HEK293 (cell line): Measurements from ENCODE around the gene IGFN1.

Source experiments
- CTCF ChIA-PET: fragments of 350-600 bp; formaldehyde crosslinking; extraction: SDS; loops from one replicate; lab custom pipeline; 2021; ENCODE audit warnings: antibody characterized with exemption; lab: Yijun Ruan, JAX
- POLR2A ChIA-PET: fragments of 300-600 bp; formaldehyde crosslinking; extraction: SDS; loops from one replicate; lab custom pipeline; 2020; ENCODE audit warnings: antibody characterized with exemption, inconsistent platforms; lab: Yijun Ruan, JAX
- H3K27ac ChIP-seq: fragments of 200-500 bp; sonication (Bioruptor generic); 2 replicates; pipeline ENCODE4 v1.5.1; 2014; ENCODE audit warnings: low read depth, low read length, control low read depth, inconsistent platforms; ENCODE audit errors: extremely low read depth
- H3K36me3 ChIP-seq, 2 experiments: fragments of 200-500 bp in 1 of 2; sonication (Bioruptor generic) in 1 of 2; 1 replicate in 1 of 2; 2 replicates in 1 of 2; pipeline ENCODE4 v1.5.1; 2014 to 2017; ENCODE audit warnings: inconsistent platforms in 2 of 2, low read length in 2 of 2; ENCODE audit not compliant: control insufficient read depth in 2 of 2, insufficient read depth in 1 of 2
- H3K4me1 ChIP-seq: fragments of 200-500 bp; sonication (Bioruptor generic); 2 replicates; pipeline ENCODE4 v1.5.1; 2014; ENCODE audit warnings: mild to moderate bottlenecking, low read length, inconsistent platforms; ENCODE audit not compliant: control insufficient read depth, insufficient read depth
- H3K4me3 ChIP-seq: 2 replicates; pipeline ENCODE4 v1.5.1; 2011; ENCODE audit warnings: low read depth, mild to moderate bottlenecking, control low read depth, low read length, moderate library complexity
- H3K9me3 ChIP-seq: fragments of 200-500 bp; sonication (Bioruptor generic); 2 replicates; pipeline ENCODE4 v1.5.1; 2014; ENCODE audit warnings: low read depth, low read length, inconsistent platforms; ENCODE audit not compliant: control insufficient read depth, insufficient read depth
- GLIS2 ChIP-seq: fragments of 450-650 bp; formaldehyde crosslinking; IDR thresholded peaks from 2 replicates; pipeline ENCODE4 v1.5.1; 2016; ENCODE audit warnings: missing biosample characterization, missing genetic modification characterization
- HOXA7 ChIP-seq: sonication (generic); formaldehyde crosslinking; IDR thresholded peaks from 2 replicates; pipeline ENCODE4 v1.8.1; 2022; ENCODE audit warnings: missing genetic modification reagents, borderline replicate concordance
- MYNN ChIP-seq: fragments of 450-650 bp; formaldehyde crosslinking; IDR thresholded peaks from 2 replicates; pipeline ENCODE4 v1.5.1; 2016; ENCODE audit warnings: missing biosample characterization, missing genetic modification characterization, borderline replicate concordance
- SP2 ChIP-seq: fragments of 450-650 bp; formaldehyde crosslinking; IDR thresholded peaks from 2 replicates; pipeline ENCODE4 v1.5.1; 2016; ENCODE audit warnings: missing biosample characterization, missing genetic modification characterization
- SP7 ChIP-seq: fragments of 450-650 bp; formaldehyde crosslinking; IDR thresholded peaks from 2 replicates; pipeline ENCODE4 v1.5.1; 2016; ENCODE audit warnings: missing biosample characterization, missing genetic modification characterization
- YY2 ChIP-seq: fragments of 450-650 bp; formaldehyde crosslinking; IDR thresholded peaks from 2 replicates; pipeline ENCODE4 v1.5.1; 2016; ENCODE audit warnings: missing biosample characterization, missing genetic modification characterization
- ZFHX2 ChIP-seq: fragments of 450-650 bp; formaldehyde crosslinking; conservative IDR thresholded peaks from 2 replicates; pipeline ENCODE4 v1.5.1; 2016; ENCODE audit warnings: missing biosample characterization, missing genetic modification characterization
- ZNF133 ChIP-seq: fragments of 450-650 bp; formaldehyde crosslinking; IDR thresholded peaks from 2 replicates; pipeline ENCODE4 v1.5.1; 2016; ENCODE audit warnings: missing biosample characterization, missing genetic modification characterization
- ZNF169 ChIP-seq: fragments of 450-650 bp; formaldehyde crosslinking; IDR thresholded peaks from 2 replicates; pipeline ENCODE4 v1.5.1; 2016; ENCODE audit warnings: missing biosample characterization, missing genetic modification characterization
- ZNF2 ChIP-seq: fragments of 450-650 bp; formaldehyde crosslinking; IDR thresholded peaks from 2 replicates; pipeline ENCODE4 v1.5.1; 2016; ENCODE audit warnings: missing biosample characterization, missing genetic modification characterization
- ZNF23 ChIP-seq: fragments of 450-650 bp; formaldehyde crosslinking; IDR thresholded peaks from 2 replicates; pipeline ENCODE4 v1.5.1; 2016; ENCODE audit warnings: missing biosample characterization, missing genetic modification characterization, borderline replicate concordance
- ZNF266 ChIP-seq: fragments of 450-650 bp; formaldehyde crosslinking; IDR thresholded peaks from 2 replicates; pipeline ENCODE4 v1.5.1; 2016; ENCODE audit warnings: missing biosample characterization, missing genetic modification characterization, low read depth
- ZNF366 ChIP-seq: fragments of 450-650 bp; formaldehyde crosslinking; conservative IDR thresholded peaks from 2 replicates; pipeline ENCODE4 v1.5.1; 2016; ENCODE audit warnings: missing biosample characterization, missing genetic modification characterization
- ZNF416 ChIP-seq: fragments of 450-650 bp; formaldehyde crosslinking; IDR thresholded peaks from 2 replicates; pipeline ENCODE4 v1.5.1; 2016; ENCODE audit warnings: missing biosample characterization, missing genetic modification characterization
- ZNF423 ChIP-seq: fragments of 450-650 bp; formaldehyde crosslinking; IDR thresholded peaks from 2 replicates; pipeline ENCODE4 v1.5.1; 2016; ENCODE audit warnings: missing biosample characterization, missing genetic modification characterization
- ZNF48 ChIP-seq: fragments of 450-650 bp; formaldehyde crosslinking; IDR thresholded peaks from 2 replicates; pipeline ENCODE4 v1.5.1; 2016; ENCODE audit warnings: missing biosample characterization, missing genetic modification characterization
- ZNF501 ChIP-seq: fragments of 450-650 bp; formaldehyde crosslinking; IDR thresholded peaks from 2 replicates; pipeline ENCODE4 v1.5.1; 2016; ENCODE audit warnings: missing biosample characterization, missing genetic modification characterization
- ZNF521 ChIP-seq: fragments of 450-650 bp; formaldehyde crosslinking; IDR thresholded peaks from 2 replicates; pipeline ENCODE4 v1.5.1; 2017; ENCODE audit warnings: missing biosample characterization, mild to moderate bottlenecking, missing genetic modification characterization
- ZNF530 ChIP-seq: fragments of 450-650 bp; formaldehyde crosslinking; IDR thresholded peaks from 2 replicates; pipeline ENCODE4 v1.5.1; 2016; ENCODE audit warnings: low read depth, missing biosample characterization, missing genetic modification characterization
- ZNF558 ChIP-seq: fragments of 450-650 bp; formaldehyde crosslinking; IDR thresholded peaks from 2 replicates; pipeline ENCODE4 v1.5.1; 2016; ENCODE audit warnings: missing biosample characterization, missing genetic modification characterization
- ZNF629 ChIP-seq: fragments of 450-650 bp; formaldehyde crosslinking; IDR thresholded peaks from 2 replicates; pipeline ENCODE4 v1.5.1; 2017; ENCODE audit warnings: missing biosample characterization, missing genetic modification characterization
- ZNF701 ChIP-seq: fragments of 450-650 bp; formaldehyde crosslinking; IDR thresholded peaks from 2 replicates; pipeline ENCODE4 v1.5.1; 2016; ENCODE audit warnings: missing biosample characterization, missing genetic modification characterization
- TF ChIP-seq, protein P1 (sequence below): fragments of 450-650 bp; formaldehyde crosslinking; IDR thresholded peaks from 2 replicates; pipeline ENCODE4 v1.5.1; 2016; ENCODE audit warnings: missing biosample characterization, missing genetic modification characterization
- TF ChIP-seq, protein P2 (sequence below): fragments of 450-650 bp; formaldehyde crosslinking; IDR thresholded peaks from 2 replicates; pipeline ENCODE4 v1.5.1; 2016; ENCODE audit warnings: missing biosample characterization, missing genetic modification characterization
- TF ChIP-seq, protein P3 (sequence below): fragments of 450-650 bp; formaldehyde crosslinking; IDR thresholded peaks from 2 replicates; pipeline ENCODE4 v1.5.1; 2016; ENCODE audit warnings: missing biosample characterization, missing genetic modification characterization
- TF ChIP-seq, protein P4 (sequence below): fragments of 450-650 bp; formaldehyde crosslinking; IDR thresholded peaks from 2 replicates; pipeline ENCODE4 v1.5.1; 2017; ENCODE audit warnings: missing biosample characterization, missing genetic modification characterization

The IGFN1 gene

DNA sequence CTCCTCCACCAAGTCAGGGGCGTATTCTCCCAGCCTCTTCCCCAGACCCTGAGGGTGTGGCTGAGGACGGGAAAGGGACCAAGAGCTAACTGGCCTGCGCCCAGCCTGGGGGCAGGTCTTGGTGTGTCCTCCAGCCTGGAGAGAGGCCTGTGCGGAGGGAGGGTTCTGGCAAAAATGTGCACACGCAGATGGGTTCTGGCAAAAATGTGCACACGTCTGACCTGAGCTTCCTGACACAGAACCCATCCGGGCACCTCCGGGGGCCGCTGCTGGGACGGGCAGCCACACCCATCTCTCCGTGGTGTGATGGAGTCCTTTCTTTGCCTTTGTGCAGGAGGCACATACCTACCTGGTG, 69.6 kb downstream of the IGFN1 start:
- H3K36me3 ChIP-seq, result no peaks in the 10 kb centered on the region
- H3K9me3 ChIP-seq, result no peaks in the 10 kb centered on the region
- H3K27ac ChIP-seq, result no peak overlapping the region
- ChIA-PET CTCF (interaction anchor here (1.0 to 2.1 kb wide), 2 partner anchors 101 kb away, joined by 3 to 14 read pairs; no protein-coding TSS in a partner anchor), POLR2A (interaction anchor here (0.6 kb wide), 1 partner anchor 115 kb away, joined by 7 read pairs; no protein-coding TSS in a partner anchor)
- H3K4me3 ChIP-seq, result no peak overlapping the region
- H3K4me1 ChIP-seq, result no peaks in the 10 kb centered on the region
- TF ChIP-seq, protein P1, sequence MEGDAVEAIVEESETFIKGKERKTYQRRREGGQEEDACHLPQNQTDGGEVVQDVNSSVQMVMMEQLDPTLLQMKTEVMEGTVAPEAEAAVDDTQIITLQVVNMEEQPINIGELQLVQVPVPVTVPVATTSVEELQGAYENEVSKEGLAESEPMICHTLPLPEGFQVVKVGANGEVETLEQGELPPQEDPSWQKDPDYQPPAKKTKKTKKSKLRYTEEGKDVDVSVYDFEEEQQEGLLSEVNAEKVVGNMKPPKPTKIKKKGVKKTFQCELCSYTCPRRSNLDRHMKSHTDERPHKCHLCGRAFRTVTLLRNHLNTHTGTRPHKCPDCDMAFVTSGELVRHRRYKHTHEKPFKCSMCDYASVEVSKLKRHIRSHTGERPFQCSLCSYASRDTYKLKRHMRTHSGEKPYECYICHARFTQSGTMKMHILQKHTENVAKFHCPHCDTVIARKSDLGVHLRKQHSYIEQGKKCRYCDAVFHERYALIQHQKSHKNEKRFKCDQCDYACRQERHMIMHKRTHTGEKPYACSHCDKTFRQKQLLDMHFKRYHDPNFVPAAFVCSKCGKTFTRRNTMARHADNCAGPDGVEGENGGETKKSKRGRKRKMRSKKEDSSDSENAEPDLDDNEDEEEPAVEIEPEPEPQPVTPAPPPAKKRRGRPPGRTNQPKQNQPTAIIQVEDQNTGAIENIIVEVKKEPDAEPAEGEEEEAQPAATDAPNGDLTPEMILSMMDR, result no peak
- no peak for TF ChIP-seq YY2 (tag by site-specific recombination)
- TF ChIP-seq, protein P2, sequence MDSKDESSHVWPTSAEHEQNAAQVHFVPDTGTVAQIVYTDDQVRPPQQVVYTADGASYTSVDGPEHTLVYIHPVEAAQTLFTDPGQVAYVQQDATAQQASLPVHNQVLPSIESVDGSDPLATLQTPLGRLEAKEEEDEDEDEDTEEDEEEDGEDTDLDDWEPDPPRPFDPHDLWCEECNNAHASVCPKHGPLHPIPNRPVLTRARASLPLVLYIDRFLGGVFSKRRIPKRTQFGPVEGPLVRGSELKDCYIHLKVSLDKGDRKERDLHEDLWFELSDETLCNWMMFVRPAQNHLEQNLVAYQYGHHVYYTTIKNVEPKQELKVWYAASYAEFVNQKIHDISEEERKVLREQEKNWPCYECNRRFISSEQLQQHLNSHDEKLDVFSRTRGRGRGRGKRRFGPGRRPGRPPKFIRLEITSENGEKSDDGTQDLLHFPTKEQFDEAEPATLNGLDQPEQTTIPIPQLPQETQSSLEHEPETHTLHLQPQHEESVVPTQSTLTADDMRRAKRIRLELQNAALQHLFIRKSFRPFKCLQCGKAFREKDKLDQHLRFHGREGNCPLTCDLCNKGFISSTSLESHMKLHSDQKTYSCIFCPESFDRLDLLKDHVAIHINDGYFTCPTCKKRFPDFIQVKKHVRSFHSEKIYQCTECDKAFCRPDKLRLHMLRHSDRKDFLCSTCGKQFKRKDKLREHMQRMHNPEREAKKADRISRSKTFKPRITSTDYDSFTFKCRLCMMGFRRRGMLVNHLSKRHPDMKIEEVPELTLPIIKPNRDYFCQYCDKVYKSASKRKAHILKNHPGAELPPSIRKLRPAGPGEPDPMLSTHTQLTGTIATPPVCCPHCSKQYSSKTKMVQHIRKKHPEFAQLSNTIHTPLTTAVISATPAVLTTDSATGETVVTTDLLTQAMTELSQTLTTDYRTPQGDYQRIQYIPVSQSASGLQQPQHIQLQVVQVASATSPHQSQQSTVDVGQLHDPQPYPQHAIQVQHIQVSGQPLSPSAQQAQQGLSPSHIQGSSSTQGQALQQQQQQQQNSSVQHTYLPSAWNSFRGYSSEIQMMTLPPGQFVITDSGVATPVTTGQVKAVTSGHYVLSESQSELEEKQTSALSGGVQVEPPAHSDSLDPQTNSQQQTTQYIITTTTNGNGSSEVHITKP, result no peak
- TF ChIP-seq ZNF266 (tag by site-specific recombination), result no peak
- no peak for TF ChIP-seq GLIS2 (tag by site-specific recombination)
- TF ChIP-seq ZNF629 (tag by site-specific recombination), result no peak
- no peak for TF ChIP-seq ZNF423 (tag by site-specific recombination)
- TF ChIP-seq ZNF416 (tag by site-specific recombination), result no peak
- no peak for TF ChIP-seq ZNF23 (tag by site-specific recombination)
- TF ChIP-seq SP2, result no peak
- no peak for TF ChIP-seq ZNF169 (tag by site-specific recombination)
- no peak for TF ChIP-seq ZNF48 (tag by site-specific recombination)
- TF ChIP-seq ZNF2 (tag by site-specific recombination), result no peak
- no peak for TF ChIP-seq ZFHX2 (tag by site-specific recombination)

DNA sequence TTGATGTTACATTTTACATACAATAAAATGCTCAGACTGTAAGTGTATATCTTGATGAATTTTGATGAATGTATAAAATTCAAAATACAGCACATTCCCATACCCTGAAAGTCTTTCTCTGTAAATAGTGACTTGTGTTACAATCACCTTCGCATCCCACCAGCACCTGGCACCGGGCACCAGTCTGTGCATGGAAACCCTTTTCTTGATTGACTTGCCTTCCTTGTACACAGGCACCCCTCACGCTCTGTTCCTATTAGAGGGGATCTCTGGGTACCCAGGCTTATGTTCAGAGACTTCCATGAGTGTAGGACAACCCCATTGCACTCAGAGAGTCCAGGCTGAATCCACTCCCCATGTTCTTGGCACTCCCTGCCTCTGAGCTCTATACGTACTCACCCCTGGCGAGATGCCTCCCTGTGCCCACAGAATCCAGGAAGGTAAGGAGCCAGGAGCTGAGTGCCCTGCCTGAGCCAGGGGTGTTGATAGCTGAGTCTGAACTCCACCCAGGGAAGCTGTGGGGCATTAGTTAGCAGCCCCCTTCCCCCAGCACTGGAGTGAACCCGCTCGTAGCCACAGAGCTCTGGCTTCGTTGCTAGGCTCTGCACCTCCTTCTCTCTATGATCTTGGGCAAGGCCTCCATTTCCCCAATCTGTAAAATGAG, 70.2 kb downstream of the IGFN1 start:
- TF ChIP-seq ZNF133 (no peak), SP7 (tag by site-specific recombination) (no peak), HOXA7 (CRISPR knock-in tag) (no peak), MYNN (tag by site-specific recombination) (no peak), ZNF530 (tag by site-specific recombination) (no peak), ZNF266 (tag by site-specific recombination) (no peak), ZNF521 (tag by site-specific recombination) (no peak), ZNF701 (tag by site-specific recombination) (no peak), ZFHX2 (tag by site-specific recombination) (no peak), ZNF366 (tag by site-specific recombination) (no peak), ZNF558 (tag by site-specific recombination) (no peak), ZNF501 (tag by site-specific recombination) (no peak), ZNF2 (tag by site-specific recombination) (no peak)
- TF ChIP-seq, protein P3, sequence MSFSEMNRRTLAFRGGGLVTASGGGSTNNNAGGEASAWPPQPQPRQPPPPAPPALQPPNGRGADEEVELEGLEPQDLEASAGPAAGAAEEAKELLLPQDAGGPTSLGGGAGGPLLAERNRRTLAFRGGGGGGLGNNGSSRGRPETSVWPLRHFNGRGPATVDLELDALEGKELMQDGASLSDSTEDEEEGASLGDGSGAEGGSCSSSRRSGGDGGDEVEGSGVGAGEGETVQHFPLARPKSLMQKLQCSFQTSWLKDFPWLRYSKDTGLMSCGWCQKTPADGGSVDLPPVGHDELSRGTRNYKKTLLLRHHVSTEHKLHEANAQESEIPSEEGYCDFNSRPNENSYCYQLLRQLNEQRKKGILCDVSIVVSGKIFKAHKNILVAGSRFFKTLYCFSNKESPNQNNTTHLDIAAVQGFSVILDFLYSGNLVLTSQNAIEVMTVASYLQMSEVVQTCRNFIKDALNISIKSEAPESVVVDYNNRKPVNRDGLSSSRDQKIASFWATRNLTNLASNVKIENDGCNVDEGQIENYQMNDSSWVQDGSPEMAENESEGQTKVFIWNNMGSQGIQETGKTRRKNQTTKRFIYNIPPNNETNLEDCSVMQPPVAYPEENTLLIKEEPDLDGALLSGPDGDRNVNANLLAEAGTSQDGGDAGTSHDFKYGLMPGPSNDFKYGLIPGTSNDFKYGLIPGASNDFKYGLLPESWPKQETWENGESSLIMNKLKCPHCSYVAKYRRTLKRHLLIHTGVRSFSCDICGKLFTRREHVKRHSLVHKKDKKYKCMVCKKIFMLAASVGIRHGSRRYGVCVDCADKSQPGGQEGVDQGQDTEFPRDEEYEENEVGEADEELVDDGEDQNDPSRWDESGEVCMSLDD (tag by site-specific recombination), result no peak
- TF ChIP-seq, protein P4, sequence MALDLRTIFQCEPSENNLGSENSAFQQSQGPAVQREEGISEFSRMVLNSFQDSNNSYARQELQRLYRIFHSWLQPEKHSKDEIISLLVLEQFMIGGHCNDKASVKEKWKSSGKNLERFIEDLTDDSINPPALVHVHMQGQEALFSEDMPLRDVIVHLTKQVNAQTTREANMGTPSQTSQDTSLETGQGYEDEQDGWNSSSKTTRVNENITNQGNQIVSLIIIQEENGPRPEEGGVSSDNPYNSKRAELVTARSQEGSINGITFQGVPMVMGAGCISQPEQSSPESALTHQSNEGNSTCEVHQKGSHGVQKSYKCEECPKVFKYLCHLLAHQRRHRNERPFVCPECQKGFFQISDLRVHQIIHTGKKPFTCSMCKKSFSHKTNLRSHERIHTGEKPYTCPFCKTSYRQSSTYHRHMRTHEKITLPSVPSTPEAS, result no peak
- ChIA-PET POLR2A (no interaction called here), CTCF (interaction anchor here (0.6 to 1.0 kb wide), 3 partner anchors 11 to 132 kb away, joined by 3 read pairs; no protein-coding TSS in a partner anchor)
- H3K4me3 ChIP-seq, result no peak overlapping the region
- H3K4me1 ChIP-seq, result no peaks in the 10 kb centered on the region
- H3K36me3 ChIP-seq, result no peaks in the 10 kb centered on the region
- H3K27ac ChIP-seq, result no peak overlapping the region
- no peaks in the 10 kb centered on the region for H3K9me3 ChIP-seq
